Osteocyte (in vitro differentiated cells): Measurements from ENCODE around the gene HSD17B12. TPM values are rescaled to one million over a fixed set of nuclear protein-coding genes. Genes with fewer than 3 reads are reported as not detected.

Experiments
- DNase-seq: peaks from one replicate; pipeline ENCODE4 v3.0.0; 2021; ENCODE audit warnings: mixed read lengths; ENCODE audit not compliant: unreplicated experiment; ENCODE audit errors: extremely low spot score
- H3K27ac Mint-ChIP-seq: one replicate; pipeline ENCODE4 v1.8.0; 2021; ENCODE audit warnings: mild to moderate bottlenecking, mixed read lengths; ENCODE audit not compliant: unreplicated experiment
- H3K27me3 Mint-ChIP-seq: one replicate; pipeline ENCODE4 v1.8.0; 2021; ENCODE audit warnings: mixed read lengths; ENCODE audit not compliant: unreplicated experiment
- H3K36me3 Mint-ChIP-seq: one replicate; pipeline ENCODE4 v1.8.0; 2021; ENCODE audit warnings: mixed read lengths; ENCODE audit not compliant: unreplicated experiment
- H3K4me1 Mint-ChIP-seq: one replicate; pipeline ENCODE4 v1.8.0; 2021; ENCODE audit warnings: mixed read lengths; ENCODE audit not compliant: unreplicated experiment
- H3K4me3 Mint-ChIP-seq: one replicate; pipeline ENCODE4 v1.8.0; 2021; ENCODE audit warnings: mild to moderate bottlenecking, moderate library complexity, mixed read lengths; ENCODE audit not compliant: unreplicated experiment
- H3K9me3 Mint-ChIP-seq: one replicate; pipeline ENCODE4 v1.8.0; 2021; ENCODE audit warnings: mixed read lengths; ENCODE audit not compliant: unreplicated experiment
- total RNA-seq: library from RNA; stranded (reverse); gene quantifications from 2 replicates; pipeline ENCODE4 v1.2.1, GENCODE V29; 2021
- TF ChIP-seq, protein P1 (sequence below): fragments of 200-600 bp; sonication (generic); IDR thresholded peaks from 2 replicates; pipeline ENCODE4 v1.5.0; 2021; ENCODE audit warnings: antibody characterized with exemption, mild to moderate bottlenecking, moderate library complexity

The HSD17B12 gene
- total RNA-seq, 1 donor from 2014 or later, result 81.6 TPM

DNA sequence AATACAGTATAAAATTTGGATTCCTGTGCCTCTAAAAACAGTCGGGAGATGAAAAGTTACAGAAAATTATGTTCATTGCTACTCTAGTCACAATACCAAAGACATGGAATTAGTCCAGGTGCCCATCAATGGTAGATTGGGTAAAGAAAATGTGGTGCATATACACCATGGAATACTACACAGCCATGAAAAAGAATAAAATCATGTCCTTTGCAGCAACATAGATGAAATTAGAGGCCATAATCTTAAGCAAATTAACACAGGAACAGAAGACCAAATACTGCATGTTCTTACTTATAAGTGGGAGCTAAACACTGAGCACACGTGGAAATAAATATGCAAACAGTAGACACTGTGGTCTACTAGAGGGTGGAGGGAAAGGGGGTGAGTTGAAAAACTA lies 67.6 kb downstream of the HSD17B12 start:
- TF ChIP-seq, protein P1, sequence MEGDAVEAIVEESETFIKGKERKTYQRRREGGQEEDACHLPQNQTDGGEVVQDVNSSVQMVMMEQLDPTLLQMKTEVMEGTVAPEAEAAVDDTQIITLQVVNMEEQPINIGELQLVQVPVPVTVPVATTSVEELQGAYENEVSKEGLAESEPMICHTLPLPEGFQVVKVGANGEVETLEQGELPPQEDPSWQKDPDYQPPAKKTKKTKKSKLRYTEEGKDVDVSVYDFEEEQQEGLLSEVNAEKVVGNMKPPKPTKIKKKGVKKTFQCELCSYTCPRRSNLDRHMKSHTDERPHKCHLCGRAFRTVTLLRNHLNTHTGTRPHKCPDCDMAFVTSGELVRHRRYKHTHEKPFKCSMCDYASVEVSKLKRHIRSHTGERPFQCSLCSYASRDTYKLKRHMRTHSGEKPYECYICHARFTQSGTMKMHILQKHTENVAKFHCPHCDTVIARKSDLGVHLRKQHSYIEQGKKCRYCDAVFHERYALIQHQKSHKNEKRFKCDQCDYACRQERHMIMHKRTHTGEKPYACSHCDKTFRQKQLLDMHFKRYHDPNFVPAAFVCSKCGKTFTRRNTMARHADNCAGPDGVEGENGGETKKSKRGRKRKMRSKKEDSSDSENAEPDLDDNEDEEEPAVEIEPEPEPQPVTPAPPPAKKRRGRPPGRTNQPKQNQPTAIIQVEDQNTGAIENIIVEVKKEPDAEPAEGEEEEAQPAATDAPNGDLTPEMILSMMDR, result no peak
- Mint-ChIP-seq H3K9me3 (peaks cover 9% of the 10 kb centered on the region), H3K27ac (no peak overlapping the region), H3K36me3 (no peaks in the 10 kb centered on the region), H3K4me1 (no peaks in the 10 kb centered on the region), H3K4me3 (no peak overlapping the region), H3K27me3 (no peaks in the 10 kb centered on the region)
- DNase-seq, result no peak

DNA sequence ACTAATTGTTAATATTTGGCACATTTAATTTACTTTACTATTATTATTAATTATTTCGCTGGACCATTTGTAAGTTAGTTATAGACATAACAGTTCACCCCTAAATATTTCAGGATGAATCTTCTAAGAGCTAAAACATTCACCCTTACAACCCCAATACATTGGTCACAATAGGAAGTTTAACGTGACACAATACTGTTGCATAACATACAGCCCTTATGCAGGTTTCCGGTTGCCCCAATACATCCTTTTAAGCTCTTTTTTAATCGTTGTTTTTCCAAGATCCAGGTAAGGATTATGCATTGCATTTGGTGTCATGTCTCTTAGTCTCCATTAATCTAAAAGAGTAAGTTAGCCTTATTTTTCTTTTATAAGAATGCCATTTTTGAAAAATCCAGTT lies 71.2 kb downstream of the HSD17B12 start:
- no peak for DNase-seq
- TF ChIP-seq, protein P1, result no peak
- peaks cover 4% of the 10 kb centered on the region for H3K9me3 Mint-ChIP-seq
- H3K4me1 Mint-ChIP-seq, result no peaks in the 10 kb centered on the region
- no peaks in the 10 kb centered on the region for H3K27me3 Mint-ChIP-seq
- H3K27ac Mint-ChIP-seq, result no peak overlapping the region
- peaks cover 15% of the 10 kb centered on the region for H3K36me3 Mint-ChIP-seq
- no peak overlapping the region for H3K4me3 Mint-ChIP-seq

DNA sequence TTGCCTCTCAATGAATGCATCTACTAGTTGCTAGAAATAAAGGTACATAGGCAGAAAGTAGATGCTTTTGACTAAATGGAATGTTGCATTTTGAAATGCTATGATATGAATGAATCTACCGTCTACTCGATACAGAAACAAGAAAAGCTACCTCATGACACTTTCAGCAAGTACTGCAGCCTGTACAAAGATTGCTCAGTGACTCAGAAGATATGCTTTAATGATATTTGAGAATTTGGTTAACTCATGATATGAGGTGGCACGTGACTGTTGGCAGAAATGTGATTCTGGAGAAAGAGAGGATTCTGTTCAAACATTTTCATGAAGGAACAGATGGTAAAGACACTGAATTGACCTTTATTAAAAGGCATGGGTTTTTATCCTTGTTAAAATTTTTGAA lies 76.0 kb downstream of the HSD17B12 start:
- Mint-ChIP-seq H3K27me3 (no peaks in the 10 kb centered on the region), H3K27ac (no peak overlapping the region), H3K36me3 (peaks cover 23% of the 10 kb centered on the region), H3K9me3 (no peaks in the 10 kb centered on the region), H3K4me1 (no peaks in the 10 kb centered on the region), H3K4me3 (no peak overlapping the region)
- TF ChIP-seq, protein P1, result no peak
- DNase-seq, result no peak

DNA sequence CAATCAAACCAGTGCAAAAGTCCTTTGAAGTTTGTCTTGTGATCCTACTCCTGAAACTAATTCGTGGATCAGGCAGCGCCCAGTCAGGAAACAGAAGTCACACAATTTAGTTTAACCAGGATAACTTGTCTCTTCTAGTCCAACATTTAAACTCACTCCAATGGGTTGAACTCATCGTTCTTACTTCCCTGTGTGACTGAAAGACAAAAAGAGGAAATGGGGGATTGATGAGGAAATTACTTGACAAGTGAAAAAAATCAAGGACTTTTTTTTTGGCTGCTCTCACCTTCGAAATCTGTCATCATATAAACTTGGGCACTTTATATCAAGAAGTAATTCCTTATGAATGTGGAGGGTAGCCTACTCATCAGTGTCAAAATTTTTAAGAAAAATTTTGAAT lies 78.4 kb downstream of the HSD17B12 start:
- H3K4me3 Mint-ChIP-seq, result no peak overlapping the region
- TF ChIP-seq, protein P1, result no peak
- no peak for DNase-seq
- H3K36me3 Mint-ChIP-seq, result peaks cover 21% of the 10 kb centered on the region
- no peak overlapping the region for H3K27ac Mint-ChIP-seq
- no peaks in the 10 kb centered on the region for H3K27me3 Mint-ChIP-seq
- no peaks in the 10 kb centered on the region for H3K4me1 Mint-ChIP-seq
- no peaks in the 10 kb centered on the region for H3K9me3 Mint-ChIP-seq

DNA sequence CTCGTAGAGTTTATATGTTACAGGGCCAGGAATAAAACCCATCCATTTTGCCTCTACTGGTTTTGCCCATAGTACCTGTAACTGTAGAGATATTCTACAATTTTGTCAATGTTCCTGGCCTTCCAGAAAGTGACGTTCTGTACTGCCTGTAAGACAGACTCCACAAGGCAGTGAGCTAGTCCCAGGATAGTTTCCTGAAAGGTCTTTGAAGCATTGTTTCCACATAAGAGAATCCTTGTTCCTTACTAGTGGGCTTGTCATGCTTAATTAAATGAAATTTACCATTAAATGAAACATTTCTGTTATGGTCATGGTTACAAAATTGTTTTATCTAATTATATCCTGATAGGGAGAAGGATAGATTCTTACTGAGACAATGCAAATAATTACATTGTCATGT lies 80.4 kb downstream of the HSD17B12 start:
- TF ChIP-seq, protein P1, result no peak
- Mint-ChIP-seq H3K27me3 (no peaks in the 10 kb centered on the region), H3K4me3 (no peak overlapping the region)

More for the DNA sequence above, 80.4 kb downstream of the HSD17B12 start:
- DNase-seq, result no peak
- H3K4me1 Mint-ChIP-seq, result no peaks in the 10 kb centered on the region
- peaks cover 14% of the 10 kb centered on the region for H3K9me3 Mint-ChIP-seq
- H3K36me3 Mint-ChIP-seq, result peaks cover 22% of the 10 kb centered on the region
- no peak overlapping the region for H3K27ac Mint-ChIP-seq
